Suprapubic skin (tissue), 4 donors: ENCODE data around the gene FAU.

Source experiments
- CTCF ChIP-seq, 2 donors: fragments of 200-600 bp in 1 of 2; fragments of 450-650 bp in 1 of 2; sonication (generic) in 1 of 2; IDR thresholded peaks; one replicate each; pipeline ENCODE4 v1.5.1; 2016 to 2019; ENCODE audit warnings: antibody characterized with exemption in 2 of 2, mild to moderate bottlenecking in 1 of 2, moderate library complexity in 1 of 2
- EP300 ChIP-seq: sonication (generic); formaldehyde crosslinking; IDR thresholded peaks from one replicate; pipeline ENCODE4 v1.6.1; 2017; ENCODE audit warnings: antibody characterized with exemption
- POLR2A ChIP-seq, 2 donors: fragments of 450-650 bp; IDR thresholded peaks; one replicate each; pipeline ENCODE4 v1.6.1; 2017; ENCODE audit warnings: antibody characterized with exemption in 2 of 2, mild to moderate bottlenecking in 2 of 2, moderate library complexity in 2 of 2
- POLR2AphosphoS5 ChIP-seq, 3 donors: sonication (generic); formaldehyde crosslinking; IDR thresholded peaks; one replicate each; pipeline ENCODE4 v1.6.1; 2017; ENCODE audit warnings: antibody characterized with exemption in 3 of 3

- TF ChIP-seq POLR2AphosphoS5 (IDR thresholded peaks at IDR 0.05) (no peak), CTCF (IDR thresholded peaks at IDR 0.05) (no peak), EP300 (no peak), POLR2A (IDR thresholded peaks at IDR 0.05) (no peak)
Observed at GRCh38 chr11:65090628-65091027, 31.3 kb downstream of the FAU start.
